Neural crest cell (in vitro differentiated cells): ENCODE data around the gene KSR2. TPM values are rescaled to one million over a fixed set of nuclear protein-coding genes. Genes with fewer than 3 reads are reported as not detected.

Source experiments
- DNase-seq: peaks from one replicate; pipeline ENCODE4 v3.0.0; 2021; ENCODE audit warnings: low read depth, mixed read lengths, low spot score
- H3K27ac Mint-ChIP-seq: one replicate; pipeline ENCODE4 v1.8.0; 2021; ENCODE audit warnings: mild to moderate bottlenecking, mixed read lengths; ENCODE audit not compliant: unreplicated experiment
- H3K27me3 Mint-ChIP-seq: 2 replicates; pipeline ENCODE4 v1.8.0; 2021; ENCODE audit warnings: low read depth, mild to moderate bottlenecking, mixed read lengths
- H3K36me3 Mint-ChIP-seq: 2 replicates; pipeline ENCODE4 v1.8.0; 2021; ENCODE audit warnings: low read depth, mild to moderate bottlenecking, mixed read lengths
- H3K4me1 Mint-ChIP-seq: 2 replicates; pipeline ENCODE4 v1.8.0; 2021; ENCODE audit warnings: mixed read lengths
- H3K4me3 Mint-ChIP-seq: one replicate; pipeline ENCODE4 v1.8.0; 2021; ENCODE audit warnings: mild to moderate bottlenecking, mixed read lengths
- H3K9me3 Mint-ChIP-seq: 2 replicates; pipeline ENCODE4 v1.8.0; 2021; ENCODE audit warnings: mixed read lengths
- total RNA-seq: library from RNA; stranded (reverse); gene quantifications from 2 replicates; pipeline ENCODE4 v1.2.1, GENCODE V29; 2021
- TF ChIP-seq, protein P1 (sequence below): fragments of 200-600 bp; sonication (generic); conservative IDR thresholded peaks from 2 replicates; pipeline ENCODE4 v1.5.0; 2021; ENCODE audit warnings: antibody characterized with exemption, mild to moderate bottlenecking

KSR2 gene
- total RNA-seq, 1 donor from 2014 or later: 0.33 TPM

DNA sequence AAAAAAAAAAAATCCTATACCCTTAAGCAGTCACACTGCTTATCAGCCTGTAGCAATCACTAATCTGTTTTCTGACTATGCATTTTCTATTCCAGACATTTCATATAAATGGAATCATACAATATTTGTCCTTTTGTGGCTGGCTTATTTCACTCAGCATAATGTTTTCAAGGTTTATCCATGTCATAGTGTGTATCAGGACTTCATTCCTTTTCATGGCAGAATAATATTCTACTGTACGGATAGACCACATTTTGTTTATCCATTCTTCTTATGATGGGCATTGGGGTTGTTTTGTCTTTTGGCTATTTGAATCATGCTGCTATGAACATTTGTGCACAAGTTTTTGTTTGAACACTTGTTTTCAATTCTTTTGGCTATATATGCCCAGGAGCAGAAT lies 8.6 kb upstream of the KSR2 start:
- no peak for DNase-seq
- Mint-ChIP-seq H3K9me3 (no peaks in the 10 kb centered on the region), H3K36me3 (no peaks in the 10 kb centered on the region), H3K27ac (no peak overlapping the region), H3K4me1 (no peaks in the 10 kb centered on the region), H3K27me3 (peaks cover 31% of the 10 kb centered on the region), H3K4me3 (no peak overlapping the region)
- TF ChIP-seq, protein P1, sequence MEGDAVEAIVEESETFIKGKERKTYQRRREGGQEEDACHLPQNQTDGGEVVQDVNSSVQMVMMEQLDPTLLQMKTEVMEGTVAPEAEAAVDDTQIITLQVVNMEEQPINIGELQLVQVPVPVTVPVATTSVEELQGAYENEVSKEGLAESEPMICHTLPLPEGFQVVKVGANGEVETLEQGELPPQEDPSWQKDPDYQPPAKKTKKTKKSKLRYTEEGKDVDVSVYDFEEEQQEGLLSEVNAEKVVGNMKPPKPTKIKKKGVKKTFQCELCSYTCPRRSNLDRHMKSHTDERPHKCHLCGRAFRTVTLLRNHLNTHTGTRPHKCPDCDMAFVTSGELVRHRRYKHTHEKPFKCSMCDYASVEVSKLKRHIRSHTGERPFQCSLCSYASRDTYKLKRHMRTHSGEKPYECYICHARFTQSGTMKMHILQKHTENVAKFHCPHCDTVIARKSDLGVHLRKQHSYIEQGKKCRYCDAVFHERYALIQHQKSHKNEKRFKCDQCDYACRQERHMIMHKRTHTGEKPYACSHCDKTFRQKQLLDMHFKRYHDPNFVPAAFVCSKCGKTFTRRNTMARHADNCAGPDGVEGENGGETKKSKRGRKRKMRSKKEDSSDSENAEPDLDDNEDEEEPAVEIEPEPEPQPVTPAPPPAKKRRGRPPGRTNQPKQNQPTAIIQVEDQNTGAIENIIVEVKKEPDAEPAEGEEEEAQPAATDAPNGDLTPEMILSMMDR: no peak

DNA sequence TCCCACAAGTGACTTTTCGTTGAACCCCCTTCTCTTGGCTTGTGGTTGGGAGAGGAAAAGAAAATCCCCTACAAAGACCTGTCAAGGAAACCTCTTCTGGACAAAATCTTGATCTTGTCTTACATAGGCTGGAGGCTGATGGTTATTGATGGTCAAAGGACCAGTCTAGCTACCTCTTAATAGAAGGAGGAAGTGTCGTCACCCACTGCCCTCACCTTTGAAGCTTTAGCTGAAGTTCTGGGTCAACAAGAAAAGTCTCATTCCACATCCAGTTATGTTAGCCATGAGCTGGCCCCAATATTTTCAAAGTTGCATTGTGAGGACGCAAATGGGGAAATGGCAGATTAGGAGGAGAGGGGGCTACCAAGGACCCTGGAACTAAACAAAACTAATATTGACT lies 6.2 kb upstream of the KSR2 start:
- Mint-ChIP-seq H3K36me3 (peaks cover 9% of the 10 kb centered on the region), H3K9me3 (peaks cover 11% of the 10 kb centered on the region), H3K4me3 (no peak overlapping the region), H3K4me1 (no peaks in the 10 kb centered on the region), H3K27me3 (peaks cover 55% of the 10 kb centered on the region), H3K27ac (no peak overlapping the region)
- TF ChIP-seq, protein P1: no peak
- DNase-seq: no peak

DNA sequence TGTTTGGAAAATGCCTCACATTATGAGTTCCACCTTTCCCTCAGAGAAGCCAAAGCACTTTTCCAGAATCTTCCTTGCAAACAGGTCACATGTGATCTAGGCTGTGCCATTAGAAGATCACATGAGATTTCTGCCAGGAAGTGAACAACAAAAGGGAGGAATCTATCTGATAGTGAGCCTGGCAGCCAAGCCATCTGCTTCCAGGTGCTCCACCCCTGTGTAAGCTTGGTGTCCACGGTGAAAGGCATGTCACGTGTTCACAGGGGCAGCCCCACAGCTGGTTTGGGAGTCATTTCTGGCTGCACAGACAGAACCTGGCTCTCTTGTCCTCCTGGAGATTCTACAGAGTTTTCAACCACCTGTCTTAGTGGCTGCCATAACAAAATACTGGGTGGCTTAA lies 3.5 kb upstream of the KSR2 start:
- peaks cover 9% of the 10 kb centered on the region for H3K36me3 Mint-ChIP-seq
- DNase-seq: no peak
- TF ChIP-seq, protein P1: no peak
- H3K4me1 Mint-ChIP-seq: peaks cover 13% of the 10 kb centered on the region
- H3K27ac Mint-ChIP-seq: no peak overlapping the region
- H3K9me3 Mint-ChIP-seq: peaks cover 11% of the 10 kb centered on the region
- H3K27me3 Mint-ChIP-seq: peaks cover 72% of the 10 kb centered on the region
- H3K4me3 Mint-ChIP-seq: peak overlapping the region; percentile 4

DNA sequence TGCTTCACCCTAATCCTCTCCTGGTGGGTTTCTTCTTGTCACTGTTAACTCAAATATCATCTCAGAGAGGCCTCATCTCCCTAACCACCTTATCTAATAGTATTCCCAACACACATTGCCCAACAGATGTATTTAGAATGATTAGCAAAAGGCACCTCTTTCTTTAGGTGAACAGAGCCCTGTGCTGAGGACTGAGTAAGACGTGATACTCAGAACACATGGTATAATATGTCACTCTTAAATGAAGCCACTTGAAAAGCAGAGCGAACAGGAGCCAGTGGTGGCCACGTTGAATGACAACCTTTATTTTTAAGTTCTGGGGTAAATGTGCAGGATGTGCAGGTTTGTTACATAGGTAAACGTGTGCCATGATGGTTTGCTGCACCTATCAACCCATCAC lies 1.5 kb upstream of the KSR2 start:
- H3K4me3 Mint-ChIP-seq: peak overlapping the region; percentile 24
- peaks cover 11% of the 10 kb centered on the region for H3K9me3 Mint-ChIP-seq
- TF ChIP-seq, protein P1: no peak
- H3K27me3 Mint-ChIP-seq: peaks cover 85% of the 10 kb centered on the region
- peaks cover 9% of the 10 kb centered on the region for H3K36me3 Mint-ChIP-seq
- DNase-seq: no peak
- no peak overlapping the region for H3K27ac Mint-ChIP-seq
- peaks cover 13% of the 10 kb centered on the region for H3K4me1 Mint-ChIP-seq

DNA sequence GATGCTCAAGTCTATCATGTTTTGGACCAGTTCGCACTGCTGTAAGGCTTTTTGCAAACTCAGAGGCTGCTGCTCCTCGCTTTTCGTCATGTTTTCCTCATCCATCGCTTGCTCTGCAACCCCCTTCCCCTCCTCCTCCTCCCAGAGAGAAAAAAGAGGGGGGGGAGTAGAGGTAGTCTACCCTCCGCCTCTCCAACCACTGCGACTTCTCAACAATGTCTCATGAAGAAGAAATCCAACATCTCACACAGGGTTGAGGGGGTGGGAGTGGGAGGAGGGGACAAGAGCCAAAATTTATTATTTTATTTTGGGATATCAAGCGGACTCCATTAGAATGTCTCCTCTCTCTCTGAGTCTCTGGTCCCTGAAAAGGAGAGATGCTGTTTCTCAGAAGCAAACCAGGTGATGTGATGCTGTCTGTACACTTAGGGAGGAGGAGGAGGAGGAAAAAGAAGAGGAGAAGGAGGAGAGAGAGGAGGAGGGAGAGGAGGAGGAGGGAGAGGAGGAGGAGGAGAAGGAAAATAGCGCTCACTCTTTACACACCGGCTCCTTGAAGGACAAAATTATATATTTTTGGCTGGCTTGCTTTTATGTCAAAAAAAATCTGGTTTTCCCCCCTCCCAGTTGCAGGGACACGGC lies 520 bp downstream of the KSR2 start:
- Mint-ChIP-seq H3K27me3 (peaks cover 91% of the 10 kb centered on the region), H3K9me3 (peaks cover 13% of the 10 kb centered on the region), H3K36me3 (peaks cover 9% of the 10 kb centered on the region), H3K27ac (peak overlapping the region; percentile 50), H3K4me3 (peak overlapping the region; percentile 86), H3K4me1 (peaks cover 13% of the 10 kb centered on the region)
- TF ChIP-seq, protein P1: no peak
- no peak for DNase-seq
